ENCODE measurements around the gene YLPM1.

GRCh38 chr14:74786796-74787315 is 23.7 kb downstream of the YLPM1 start:
- TF ChIP-seq, protein P1, sequence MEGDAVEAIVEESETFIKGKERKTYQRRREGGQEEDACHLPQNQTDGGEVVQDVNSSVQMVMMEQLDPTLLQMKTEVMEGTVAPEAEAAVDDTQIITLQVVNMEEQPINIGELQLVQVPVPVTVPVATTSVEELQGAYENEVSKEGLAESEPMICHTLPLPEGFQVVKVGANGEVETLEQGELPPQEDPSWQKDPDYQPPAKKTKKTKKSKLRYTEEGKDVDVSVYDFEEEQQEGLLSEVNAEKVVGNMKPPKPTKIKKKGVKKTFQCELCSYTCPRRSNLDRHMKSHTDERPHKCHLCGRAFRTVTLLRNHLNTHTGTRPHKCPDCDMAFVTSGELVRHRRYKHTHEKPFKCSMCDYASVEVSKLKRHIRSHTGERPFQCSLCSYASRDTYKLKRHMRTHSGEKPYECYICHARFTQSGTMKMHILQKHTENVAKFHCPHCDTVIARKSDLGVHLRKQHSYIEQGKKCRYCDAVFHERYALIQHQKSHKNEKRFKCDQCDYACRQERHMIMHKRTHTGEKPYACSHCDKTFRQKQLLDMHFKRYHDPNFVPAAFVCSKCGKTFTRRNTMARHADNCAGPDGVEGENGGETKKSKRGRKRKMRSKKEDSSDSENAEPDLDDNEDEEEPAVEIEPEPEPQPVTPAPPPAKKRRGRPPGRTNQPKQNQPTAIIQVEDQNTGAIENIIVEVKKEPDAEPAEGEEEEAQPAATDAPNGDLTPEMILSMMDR (IDR thresholded peaks at IDR 0.05): no peak
- TF ChIP-seq POLR2A (IDR thresholded peaks at IDR 0.05): no peak
